ENCODE results near the gene LSM14B. TPM values are rescaled to one million over a fixed set of nuclear protein-coding genes. Genes with fewer than 3 reads are reported as not detected.

LSM14B gene
- total RNA-seq, 1 experiment from 2014 or later: 39.9 TPM

GRCh38 chr20:62132421-62132820, 10.1 kb downstream of the LSM14B start:
- DNase-seq (ENCODE audit: low read depth): no peak

- peak; percentile 28 for DNase-seq (ENCODE audit: low read depth)
Measured at GRCh38 chr20:62133051-62133845, 11.0 kb downstream of the LSM14B start.

- no peak for DNase-seq (ENCODE audit: low read depth)
Measured at GRCh38 chr20:62133864-62134263, 11.6 kb downstream of the LSM14B start.

GRCh38 chr20:62134735-62135231, 12.5 kb downstream of the LSM14B start:
- DNase-seq (ENCODE audit: low read depth): peak; percentile 37

GRCh38 chr20:62135573-62136266, 13.4 kb downstream of the LSM14B start:
- DNase-seq (ENCODE audit: low read depth): no peak

GRCh38 chr20:62136283-62137091, 14.2 kb downstream of the LSM14B start:
- peak; percentile 69 for DNase-seq (ENCODE audit: low read depth)

GRCh38 chr20:62137092-62137384, 14.8 kb downstream of the LSM14B start:
- DNase-seq (ENCODE audit: low read depth): no peak

GRCh38 chr20:62137478-62138203, 15.4 kb downstream of the LSM14B start:
- DNase-seq (ENCODE audit: low read depth): no peak

- no peak for DNase-seq (ENCODE audit: low read depth)
Measured at GRCh38 chr20:62138204-62138543, 15.9 kb downstream of the LSM14B start.

GRCh38 chr20:62138912-62139311, 16.6 kb downstream of the LSM14B start:
- DNase-seq (ENCODE audit: low read depth): no peak

GRCh38 chr20:62139636-62140035, 17.4 kb downstream of the LSM14B start:
- no peak for DNase-seq (ENCODE audit: low read depth)

GRCh38 chr20:62141043-62141396, 18.7 kb downstream of the LSM14B start:
- no peak for DNase-seq (ENCODE audit: low read depth)

GRCh38 chr20:62141397-62142251, 19.3 kb downstream of the LSM14B start:
- DNase-seq (ENCODE audit: low read depth): peak; percentile 33

- peak; percentile 19 for DNase-seq (ENCODE audit: low read depth)
Measured at GRCh38 chr20:62142252-62143080, 20.2 kb downstream of the LSM14B start.

- peak; percentile 91 for DNase-seq (ENCODE audit: low read depth)
Measured at GRCh38 chr20:62143081-62143956, 21.0 kb downstream of the LSM14B start, which contains the start of the genes PSMA7 and SS18L1. Gene PSMA7, minus strand, starts transcription at chr20:62143394. Its CDS starts 91 bp downstream, at chr20:62143303. Gene SS18L1, plus strand, starts transcription at chr20:62143769. Its CDS starts 52 bp downstream, at chr20:62143821.

GRCh38 chr20:62143957-62144825, 21.9 kb downstream of the LSM14B start:
- peak; percentile 77 for DNase-seq (ENCODE audit: low read depth)

GRCh38 chr20:62145688-62146018, 23.4 kb downstream of the LSM14B start:
- DNase-seq (ENCODE audit: low read depth): no peak
